Measurements from ENCODE around the gene PLPPR1.

GRCh38 chr9:101369286-101369685 lies 340.8 kb downstream of the PLPPR1 start:
- TF ChIP-seq CTCF (IDR thresholded peaks at IDR 0.05; ENCODE audit: low read length) (no peak), EZH2 (optimal IDR thresholded peaks at IDR 0.05; ENCODE audit: low read depth, low read length) (no peak), EZH2phosphoT487 (IDR thresholded peaks at IDR 0.05; ENCODE audit: low read length) (no peak)
